Heart right ventricle (tissue), 16 donors: Measurements from ENCODE around the gene WFS1. TPM values are rescaled to one million over a fixed set of nuclear protein-coding genes. Genes with fewer than 3 reads are reported as not detected.
A peak's percentile ranks its signal among the peaks of the same experiment; 100 is the strongest.

Source experiments
- ATAC-seq, 8 donors: fragments of 200-7000 bp; cut with Tn5 transposase; one replicate each; pipeline ENCODE4 v1.9.1; 2020; ENCODE audit warnings: mild to moderate bottlenecking in 8 of 8, moderate library complexity in 8 of 8, moderate number of reproducible peaks in 1 of 8
- DNase-seq, 2 donors: peaks; one replicate each; pipeline ENCODE4 v3.0.0-alpha.2; 2020
- H3K27ac ChIP-seq, 10 donors: fragments of 200-600 bp; sonication (generic) in 2 of 10; one replicate each; pipeline versions ENCODE4 v1.5.0 to v1.8.0; 2020 to 2022; ENCODE audit warnings: mild to moderate bottlenecking in 3 of 10
- H3K27me3 ChIP-seq, 7 donors: fragments of 200-600 bp; one replicate each; pipeline ENCODE4 v1.8.0; 2021 to 2022; ENCODE audit warnings: mild to moderate bottlenecking in 2 of 7
- H3K36me3 ChIP-seq, 9 donors: fragments of 200-600 bp; sonication (generic) in 1 of 9; one replicate each; pipeline versions ENCODE4 v1.5.0 to v1.8.0; 2020 to 2022; ENCODE audit warnings: mild to moderate bottlenecking in 2 of 9
- H3K4me1 ChIP-seq, 9 donors: fragments of 200-600 bp; sonication (generic) in 1 of 9; one replicate each; pipeline versions ENCODE4 v1.5.0 to v1.8.0; 2020 to 2022; ENCODE audit warnings: mild to moderate bottlenecking in 4 of 9
- H3K4me3 ChIP-seq, 10 donors: fragments of 200-600 bp; sonication (generic) in 2 of 10; one replicate each; pipeline versions ENCODE4 v1.5.0 to v1.8.0; 2020 to 2022; ENCODE audit warnings: mild to moderate bottlenecking in 7 of 10, moderate library complexity in 2 of 10
- H3K9me3 ChIP-seq, 11 donors: fragments of 200-600 bp in 10 of 11; sonication (generic) in 2 of 11; one replicate each; pipeline versions ENCODE4 v1.5.0 to v1.8.0; 2013 to 2022; ENCODE audit warnings: mild to moderate bottlenecking in 2 of 11, control low read depth in 1 of 11, moderate library complexity in 1 of 11
- WGBS, 2 donors: extraction: QIAGEN DNeasy Blood & Tissue Kit; methylation state at CpG; one replicate each; pipeline ENCODE4 v1.1.7; 2013; ENCODE audit warnings: inconsistent platforms in 1 of 2; 5-methylcytosine and 5-hydroxymethylcytosine counted together
- intact Hi-C, 10 donors: fragments of 100-400 bp; cut with DNase I; formaldehyde crosslinking; loops; one replicate each; pipeline versions ENCODE4 v1.11.1 to v1.14.2; 2022
- polyA plus RNA-seq, 2 donors: library from polyadenylated mRNA; stranded (reverse); fragments of 200-250 nt; gene quantifications; one replicate each; pipeline ENCODE4 v1.2.3, GENCODE V29; 2013
- total RNA-seq, 10 donors: library from RNA; stranded (reverse); fragmentation: NEBNext Ultra II Directional in 3 of 10; extraction: Animal tissue kit (Norgen Biotek cat#: 25700) in 3 of 10; gene quantifications; one replicate each; pipeline versions ENCODE4 v1.2.1 to v1.2.4, GENCODE V29; 2021 to 2023
- TF ChIP-seq, protein P1 (sequence below), 9 donors: fragments of 200-600 bp; sonication (generic) in 2 of 9; IDR thresholded peaks; one replicate each; pipeline versions ENCODE4 v1.5.0 to v1.8.0; 2021 to 2022; ENCODE audit warnings: antibody characterized with exemption in 9 of 9, mild to moderate bottlenecking in 5 of 9, moderate library complexity in 1 of 9
- donor health status: Arrhythmogenic right ventricular cardiomyopathy.
- donor health status: ischemic (EF 13 %, LVEDD 7.1; RV severe dilation, severe dysfunction).
- donor health status: healthy with polysubstance abuse.
- donor health status: DM: no; HTN: yes; CAD: no.
- donor health status: DM: no; HTN: no; CAD: no.
- donor health status: ischemic (EF 25% LVEDD 6.9; RV normal size, moderate dysfunction).
- donor health status: ischemic (EF 25% LVEDD 5.7; RV mildly dilated, moderate dysfunction).
- donor health status: healthy.
- donor health status: DM: yes; HTN: yes; CAD: no.
- donor health status: Ischemic cardiomyopathy.
- donor health status: ischemic (EF 35%, LVEDD 5.7; RV mildly dilated, moderate dysfunction).
- donor health status: nonischemic (EF 11% LVEDD 7.7; RV severe dilation, severe dysfunction).
- donor health status: DM: yes; HTN: yes; CAD: no.
- donor health status: PGD.
- donor health status: ischemic (EF 29% LVEDD 5.4; RV normal size, mild dysfunction).
- donor health status: nonischemic (EF 23%, LVEDD 6.1; RV moderate dilation, normal function).

WFS1 gene
- total and polyA plus RNA-seq, 12 donors: 35.0 to 119 (median 69.4) TPM

- WGBS, 2 donors: 38 to 42% methylated on average over 18 of the region's 18 CpGs
- no peak overlapping the region for H3K27ac ChIP-seq
- no peak overlapping the region for H3K4me3 ChIP-seq
- intact Hi-C loops: loop anchor here in 8 of 10 donors (2.0 to 10.0 kb wide), 4 partner anchors 213 to 337 kb away; no protein-coding TSS in a partner anchor
- ATAC-seq (peak in 2 of 8 donors; percentile 18 to 33), DNase-seq (no peak)
- TF ChIP-seq, protein P1, sequence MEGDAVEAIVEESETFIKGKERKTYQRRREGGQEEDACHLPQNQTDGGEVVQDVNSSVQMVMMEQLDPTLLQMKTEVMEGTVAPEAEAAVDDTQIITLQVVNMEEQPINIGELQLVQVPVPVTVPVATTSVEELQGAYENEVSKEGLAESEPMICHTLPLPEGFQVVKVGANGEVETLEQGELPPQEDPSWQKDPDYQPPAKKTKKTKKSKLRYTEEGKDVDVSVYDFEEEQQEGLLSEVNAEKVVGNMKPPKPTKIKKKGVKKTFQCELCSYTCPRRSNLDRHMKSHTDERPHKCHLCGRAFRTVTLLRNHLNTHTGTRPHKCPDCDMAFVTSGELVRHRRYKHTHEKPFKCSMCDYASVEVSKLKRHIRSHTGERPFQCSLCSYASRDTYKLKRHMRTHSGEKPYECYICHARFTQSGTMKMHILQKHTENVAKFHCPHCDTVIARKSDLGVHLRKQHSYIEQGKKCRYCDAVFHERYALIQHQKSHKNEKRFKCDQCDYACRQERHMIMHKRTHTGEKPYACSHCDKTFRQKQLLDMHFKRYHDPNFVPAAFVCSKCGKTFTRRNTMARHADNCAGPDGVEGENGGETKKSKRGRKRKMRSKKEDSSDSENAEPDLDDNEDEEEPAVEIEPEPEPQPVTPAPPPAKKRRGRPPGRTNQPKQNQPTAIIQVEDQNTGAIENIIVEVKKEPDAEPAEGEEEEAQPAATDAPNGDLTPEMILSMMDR (IDR thresholded peaks at IDR 0.05): peak; percentile 56 to 78 (median 74)
- H3K27me3 ChIP-seq: peaks cover 0 to 47% (median 17%) of the 10 kb centered on the region in 7 donors
- H3K4me1 ChIP-seq: peaks cover 0 to 3% (median 0%) of the 10 kb centered on the region in 9 donors
- H3K9me3 ChIP-seq: peaks cover 0 to 8% (median 0%) of the 10 kb centered on the region in 11 donors
- no peaks in the 10 kb centered on the region for H3K36me3 ChIP-seq
Observed at GRCh38 chr4:6332042-6332668, 62.5 kb downstream of the WFS1 start.

DNA sequence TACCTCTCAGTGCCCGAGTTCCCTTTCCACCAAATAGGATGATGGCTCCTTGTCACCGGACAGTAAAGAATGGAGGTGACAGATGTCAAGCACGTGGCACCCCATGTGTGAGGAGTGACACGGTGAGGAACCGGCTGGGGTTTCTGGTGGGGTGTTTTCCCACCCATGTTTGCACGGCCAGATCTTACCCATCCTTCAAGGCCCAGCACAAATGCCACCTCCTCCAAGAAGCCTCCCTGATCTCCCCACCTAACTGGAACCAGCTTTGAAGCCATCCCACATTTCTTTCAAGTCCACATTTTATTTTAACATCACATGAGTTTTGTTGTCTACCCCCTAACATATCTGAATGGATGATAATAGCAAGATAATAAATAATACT is 63.0 kb downstream of the WFS1 start:
- ATAC-seq (no peak), DNase-seq (no peak)
- no peaks in the 10 kb centered on the region for H3K36me3 ChIP-seq
- no peak overlapping the region for H3K27ac ChIP-seq
- H3K27me3 ChIP-seq: peaks cover 0 to 52% (median 20%) of the 10 kb centered on the region in 7 donors
- WGBS, 2 donors: 77 to 78% methylated on average over 6 of the region's 6 CpGs
- H3K9me3 ChIP-seq: peaks cover 0 to 8% (median 0%) of the 10 kb centered on the region in 11 donors
- intact Hi-C loops: loop anchor here in 8 of 10 donors (2.0 to 10.0 kb wide), 4 partner anchors 212 to 338 kb away; no protein-coding TSS in a partner anchor
- H3K4me3 ChIP-seq: no peak overlapping the region
- TF ChIP-seq, protein P1 (IDR thresholded peaks at IDR 0.05): no peak
- no peaks in the 10 kb centered on the region for H3K4me1 ChIP-seq

DNA sequence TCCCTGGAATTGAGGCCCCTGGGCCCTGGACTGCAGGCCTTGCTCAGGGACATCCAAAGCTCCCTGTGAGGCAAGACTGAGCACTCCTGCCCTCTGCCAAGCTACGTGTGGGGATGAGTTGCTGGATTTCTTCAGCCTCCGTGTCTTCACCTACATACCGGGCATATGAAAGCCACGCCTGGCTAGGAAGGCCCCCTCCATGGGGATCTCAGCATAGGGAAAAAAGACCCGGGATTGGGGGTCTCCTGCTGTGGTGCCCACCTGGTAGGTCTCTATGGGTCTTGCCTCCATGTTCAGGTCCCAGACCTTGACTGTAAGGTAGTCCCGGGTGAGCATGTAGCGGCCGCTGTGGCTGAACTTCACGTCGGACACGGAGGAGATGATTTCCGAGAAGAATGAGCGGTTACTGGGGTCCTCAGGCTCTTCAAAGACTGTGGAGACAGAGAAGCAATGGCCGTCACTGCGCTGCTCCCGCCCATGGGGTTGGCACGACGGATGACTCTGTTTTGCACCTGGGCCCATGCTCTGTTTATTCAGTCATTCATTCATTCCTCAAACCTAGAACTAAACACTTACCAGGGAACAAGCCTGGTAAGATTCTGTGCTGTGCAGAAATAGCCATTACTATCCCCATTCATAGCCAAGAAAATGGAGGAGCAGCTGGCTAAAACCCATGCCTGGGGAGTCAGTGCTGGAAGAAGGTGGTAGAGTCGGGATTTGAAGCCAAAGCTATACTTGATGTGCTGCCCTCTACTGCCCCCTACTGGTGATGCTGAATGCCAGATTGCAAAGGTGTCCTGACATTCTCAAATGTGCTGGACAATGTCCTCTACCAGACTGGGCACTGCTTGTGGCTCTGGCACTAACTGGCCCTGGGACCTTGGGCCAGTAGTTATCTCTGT is 63.9 kb downstream of the WFS1 start:
- intact Hi-C loops: loop anchor here in 8 of 10 donors (2.0 to 10.0 kb wide), 4 partner anchors 211 to 339 kb away; no protein-coding TSS in a partner anchor
- Histone ChIP-seq H3K27ac (no peak overlapping the region), H3K9me3 (peaks cover 0 to 8% (median 0%) of the 10 kb centered on the region in 11 donors), H3K36me3 (no peaks in the 10 kb centered on the region), H3K27me3 (peaks cover 0 to 53% (median 24%) of the 10 kb centered on the region in 7 donors), H3K4me3 (no peak overlapping the region), H3K4me1 (no peaks in the 10 kb centered on the region)
- DNase-seq (no peak), ATAC-seq (no peak)
- WGBS, 2 donors: 87% methylated on average over 19 of the region's 19 CpGs
- TF ChIP-seq, protein P1 (IDR thresholded peaks at IDR 0.05): peak in 8 of 9 donors; percentile 6 to 48 (median 30)

DNA sequence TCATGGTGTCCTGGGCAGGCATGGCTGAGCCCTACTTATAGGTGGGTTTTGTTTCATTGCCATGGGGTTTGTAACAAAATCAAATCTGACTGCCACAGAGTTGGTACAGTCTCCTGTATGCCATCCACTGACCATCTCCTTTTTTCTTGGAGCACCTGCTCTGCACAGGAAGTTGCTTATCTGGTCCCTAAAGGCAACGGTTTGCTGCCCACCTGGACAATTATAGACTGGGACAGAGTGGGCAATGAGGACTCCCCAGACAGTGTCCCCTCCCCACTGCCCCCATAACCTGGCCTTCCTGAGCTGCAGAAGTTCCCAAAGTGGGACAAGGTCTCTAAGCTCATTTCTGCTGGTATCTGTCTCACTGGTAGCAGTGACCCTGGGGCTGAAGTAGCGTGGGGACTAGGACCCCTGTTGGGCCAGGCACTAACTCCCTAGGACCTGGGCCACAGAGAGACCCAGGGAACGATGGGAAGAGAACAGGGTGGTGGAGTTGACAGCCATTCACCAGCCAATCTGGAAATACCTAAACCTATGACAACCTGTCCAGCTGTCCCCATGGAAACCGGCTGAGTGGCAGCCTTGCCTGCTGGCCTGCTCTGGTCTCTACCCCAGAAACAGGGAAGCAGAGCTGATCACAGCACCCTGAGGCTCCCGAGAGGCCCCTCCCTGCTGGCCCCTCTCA is 64.7 kb downstream of the WFS1 start:
- Histone ChIP-seq H3K36me3 (no peaks in the 10 kb centered on the region), H3K4me3 (no peak overlapping the region), H3K4me1 (no peaks in the 10 kb centered on the region), H3K27me3 (peaks cover 0 to 56% (median 32%) of the 10 kb centered on the region in 7 donors), H3K9me3 (peaks cover 0 to 8% (median 0%) of the 10 kb centered on the region in 11 donors), H3K27ac (no peak overlapping the region)
- intact Hi-C loops: loop anchor here in 5 of 10 donors (5.0 to 10.0 kb wide), 3 partner anchors 210 to 340 kb away; no protein-coding TSS in a partner anchor
- TF ChIP-seq, protein P1 (IDR thresholded peaks at IDR 0.05): peak in 1 of 9 donors; percentile 1
- ATAC-seq (no peak), DNase-seq (no peak)
- WGBS, 2 donors: 66 to 74% methylated on average over 5 of the region's 5 CpGs
